Body of pancreas (tissue), 4 donors: ENCODE results near the gene CCNA1.
A peak's percentile ranks its signal among the peaks of the same experiment; 100 is the strongest.

Source experiments
- POLR2A ChIP-seq, 3 donors: fragments of 450-650 bp; IDR thresholded peaks; one replicate each; pipeline ENCODE4 v1.6.1; 2016; ENCODE audit warnings: antibody characterized with exemption in 3 of 3, mild to moderate bottlenecking in 2 of 3
- TF ChIP-seq, protein P1 (sequence below), 7 experiments: fragments of 450-650 bp in 4 of 7; fragments of 200-600 bp in 3 of 7; sonication (generic) in 3 of 7; IDR thresholded peaks; one replicate each; pipeline ENCODE4 v1.5.1; 2016 to 2019; ENCODE audit warnings: antibody characterized with exemption in 7 of 7

DNA sequence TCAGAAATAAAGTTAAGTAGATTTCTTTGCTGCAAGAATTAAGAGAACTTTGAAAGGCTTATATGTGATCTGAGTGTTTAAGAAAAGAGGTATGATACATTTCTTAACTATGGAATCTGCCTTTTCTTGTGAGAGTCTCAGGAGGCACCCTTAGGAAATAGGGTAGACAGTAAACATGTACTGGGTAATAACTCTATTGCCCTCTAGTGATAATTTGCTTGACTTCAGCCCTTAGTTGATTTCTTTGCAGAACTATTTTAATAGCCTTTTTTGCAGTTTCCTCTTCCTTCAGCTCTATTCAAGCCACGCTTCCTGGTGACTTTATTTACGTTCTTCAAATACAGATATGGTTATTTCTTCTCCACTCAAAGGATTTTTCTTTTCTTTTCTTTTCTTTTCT, 37.0 kb upstream of the CCNA1 start:
- no peak for TF ChIP-seq POLR2A (IDR thresholded peaks at IDR 0.05)
- TF ChIP-seq, protein P1, sequence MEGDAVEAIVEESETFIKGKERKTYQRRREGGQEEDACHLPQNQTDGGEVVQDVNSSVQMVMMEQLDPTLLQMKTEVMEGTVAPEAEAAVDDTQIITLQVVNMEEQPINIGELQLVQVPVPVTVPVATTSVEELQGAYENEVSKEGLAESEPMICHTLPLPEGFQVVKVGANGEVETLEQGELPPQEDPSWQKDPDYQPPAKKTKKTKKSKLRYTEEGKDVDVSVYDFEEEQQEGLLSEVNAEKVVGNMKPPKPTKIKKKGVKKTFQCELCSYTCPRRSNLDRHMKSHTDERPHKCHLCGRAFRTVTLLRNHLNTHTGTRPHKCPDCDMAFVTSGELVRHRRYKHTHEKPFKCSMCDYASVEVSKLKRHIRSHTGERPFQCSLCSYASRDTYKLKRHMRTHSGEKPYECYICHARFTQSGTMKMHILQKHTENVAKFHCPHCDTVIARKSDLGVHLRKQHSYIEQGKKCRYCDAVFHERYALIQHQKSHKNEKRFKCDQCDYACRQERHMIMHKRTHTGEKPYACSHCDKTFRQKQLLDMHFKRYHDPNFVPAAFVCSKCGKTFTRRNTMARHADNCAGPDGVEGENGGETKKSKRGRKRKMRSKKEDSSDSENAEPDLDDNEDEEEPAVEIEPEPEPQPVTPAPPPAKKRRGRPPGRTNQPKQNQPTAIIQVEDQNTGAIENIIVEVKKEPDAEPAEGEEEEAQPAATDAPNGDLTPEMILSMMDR (IDR thresholded peaks at IDR 0.05): peak in 6 of 7 experiments; percentile 21 to 39 (median 29)
